Testis (tissue), 3 donors: ENCODE measurements around the gene CABP4. TPM values are rescaled to one million over a fixed set of nuclear protein-coding genes. Genes with fewer than 3 reads are reported as not detected.

Experiments used
- DNase-seq: peaks from one replicate; pipeline ENCODE4 v3.0.0-alpha.2; 2019
- H3K27ac ChIP-seq, 2 donors: fragments of 200-600 bp; sonication (generic); one replicate each; pipeline ENCODE4 v1.5.1; 2019
- H3K27me3 ChIP-seq: fragments of 200-600 bp; sonication (generic); one replicate; pipeline ENCODE4 v1.5.1; 2019
- H3K36me3 ChIP-seq: fragments of 200-600 bp; sonication (generic); one replicate; pipeline ENCODE4 v1.5.1; 2017; ENCODE audit warnings: low read depth; ENCODE audit errors: missing control alignments
- H3K4me1 ChIP-seq: fragments of 200-600 bp; sonication (generic); one replicate; pipeline ENCODE4 v1.5.1; 2019
- H3K4me3 ChIP-seq, 2 donors: fragments of 200-600 bp; sonication (generic); one replicate each; pipeline ENCODE4 v1.5.1; 2017 to 2019
- H3K9me3 ChIP-seq: fragments of 200-600 bp; sonication (generic); one replicate; pipeline ENCODE4 v1.5.1; 2017
- CTCF ChIP-seq, 3 experiments: fragments of 450-650 bp in 2 of 3; fragments of 200-600 bp in 1 of 3; sonication (generic) in 1 of 3; IDR thresholded peaks; one replicate each; pipeline ENCODE4 v1.5.1; 2016 to 2019; ENCODE audit warnings: antibody characterized with exemption in 3 of 3, mild to moderate bottlenecking in 2 of 3, moderate library complexity in 1 of 3
- POLR2A ChIP-seq: fragments of 450-650 bp; IDR thresholded peaks from one replicate; pipeline ENCODE4 v1.6.1; 2017; ENCODE audit warnings: antibody characterized with exemption, mild to moderate bottlenecking, moderate library complexity
- WGBS, 2 donors: methylation state at CpG; one replicate each; pipeline ENCODE4 v1.1.5; 2018; 5-methylcytosine and 5-hydroxymethylcytosine counted together
- intact Hi-C: fragments of 100-400 bp; cut with DNase I; formaldehyde crosslinking; loops from one replicate; pipeline ENCODE4 v1.15.1; 2023; ENCODE audit warnings: low total_unique reads
- polyA plus RNA-seq: library from polyadenylated mRNA; stranded (reverse); fragments of 350-450 nt; fragmentation: Illumina TruSeq; extraction: RNeasy Lipid Tissue Mini Kit (QIAGEN cat#74804); gene quantifications from one replicate; pipeline ENCODE4 v1.2.3, GENCODE V29; 2014; ENCODE audit warnings: low read depth, low replicate concordance; ENCODE audit not compliant: insufficient read depth
- total RNA-seq, 2 donors: library from RNA; depleted of rRNA; stranded (reverse); fragments of >200 nt; gene quantifications; one replicate each; pipeline ENCODE4 v1.2.3, GENCODE V29; 2016

Gene CABP4
- total and polyA plus RNA-seq, 3 donors from 2014 or later: 0.87 to 1.2 (median 0.98) TPM

GRCh38 chr11:67435727-67436458 lies 19.3 kb upstream of the CABP4 start:
- no peak for TF ChIP-seq CTCF (IDR thresholded peaks at IDR 0.05)
- no peak for TF ChIP-seq POLR2A
- H3K4me1 ChIP-seq: no peaks in the 10 kb centered on the region
- H3K27ac ChIP-seq: no peak overlapping the region
- no peaks in the 10 kb centered on the region for H3K27me3 ChIP-seq
- intact Hi-C loops: no loop called here
- H3K4me3 ChIP-seq: no peak overlapping the region
- no peaks in the 10 kb centered on the region for H3K36me3 ChIP-seq
- DNase-seq: no peak
- 89 to 93% methylated on average over 11 to 38 of the region's 38 CpGs for whole genome bisulfite sequencing, 2 donors
- no peaks in the 10 kb centered on the region for H3K9me3 ChIP-seq

- no peak overlapping the region for H3K4me3 ChIP-seq
- 64 to 65% methylated on average over 6 of the region's 6 CpGs for WGBS, 2 donors
- H3K27ac ChIP-seq: no peak overlapping the region
- TF ChIP-seq POLR2A: no peak
- TF ChIP-seq CTCF (IDR thresholded peaks at IDR 0.05): no peak
- intact Hi-C loops: no loop called here
- H3K27me3 ChIP-seq: no peaks in the 10 kb centered on the region
- no peaks in the 10 kb centered on the region for H3K4me1 ChIP-seq
- no peak for DNase-seq
- no peaks in the 10 kb centered on the region for H3K9me3 ChIP-seq
- no peaks in the 10 kb centered on the region for H3K36me3 ChIP-seq
These were observed 18.6 kb upstream of the CABP4 start for GRCh38 chr11:67436459-67437081.

- no peaks in the 10 kb centered on the region for H3K27me3 ChIP-seq
- TF ChIP-seq POLR2A (no peak), CTCF (IDR thresholded peaks at IDR 0.05) (no peak)
- no peak within 1 kb of the TSS for H3K4me3 ChIP-seq
- H3K4me1 ChIP-seq: peaks cover 1% of the 10 kb centered on the region
- 72 to 78% methylated on average over 5 to 26 of the region's 26 CpGs for WGBS, 2 donors
- no peak for DNase-seq
- no peak within 1 kb of the TSS for H3K27ac ChIP-seq
- no peaks in the 10 kb centered on the region for H3K9me3 ChIP-seq
- intact Hi-C loops: no loop called here
- no peaks in the 10 kb centered on the region for H3K36me3 ChIP-seq
These were observed 17.9 kb upstream of the CABP4 start, which contains the start of gene PTPRCAP for GRCh38 chr11:67437082-67437808. Gene PTPRCAP (minus strand): TSS chr11:67437682. CDS start chr11:67437619, 63 bp downstream.

- no peaks in the 10 kb centered on the region for H3K27me3 ChIP-seq
- no peaks in the 10 kb centered on the region for H3K9me3 ChIP-seq
- no peaks in the 10 kb centered on the region for H3K36me3 ChIP-seq
- H3K27ac ChIP-seq: no peak overlapping the region
- no peak for TF ChIP-seq CTCF (IDR thresholded peaks at IDR 0.05)
- H3K4me3 ChIP-seq: no peak overlapping the region
- DNase-seq: no peak
- intact Hi-C loops: no loop called here
- peaks cover 5% of the 10 kb centered on the region for H3K4me1 ChIP-seq
- WGBS, 2 donors: 65 to 70% methylated on average over 2 to 3 of the region's 3 CpGs
These were observed 17.4 kb upstream of the CABP4 start for GRCh38 chr11:67437809-67438157.
